IgD-negative memory B cell (primary cell): ENCODE results near the gene CLIC4. TPM values are rescaled to one million over a fixed set of nuclear protein-coding genes. Genes with fewer than 3 reads are reported as not detected.
"Not testable (repeated sequence)": the region's sequence is repeated elsewhere in the genome, so short reads cannot be mapped to it uniquely, and the experiment has no call there.

ENCODE experiments used
- H3K27ac Mint-ChIP-seq, 3 donors: one replicate each; pipeline ENCODE4 v1.8.0; 2020 to 2022; ENCODE audit warnings: mild to moderate bottlenecking in 3 of 3, mixed read lengths in 3 of 3, moderate library complexity in 1 of 3
- H3K27me3 Mint-ChIP-seq: one replicate; pipeline ENCODE4 v1.8.0; 2021; ENCODE audit warnings: mixed read lengths
- H3K36me3 Mint-ChIP-seq: one replicate; pipeline ENCODE4 v1.8.0; 2020; ENCODE audit warnings: mild to moderate bottlenecking, mixed read lengths
- H3K4me1 Mint-ChIP-seq, 3 donors: one replicate each; pipeline ENCODE4 v1.8.0; 2020 to 2022; ENCODE audit warnings: mixed read lengths in 3 of 3, mild to moderate bottlenecking in 1 of 3
- H3K4me3 Mint-ChIP-seq, 4 donors: one replicate each; pipeline ENCODE4 v1.8.0; 2020 to 2022; ENCODE audit warnings: mild to moderate bottlenecking in 4 of 4, mixed read lengths in 4 of 4, moderate library complexity in 3 of 4
- H3K9me3 Mint-ChIP-seq, 3 donors: one replicate each; pipeline ENCODE4 v1.8.0; 2020 to 2021; ENCODE audit warnings: mixed read lengths in 3 of 3, mild to moderate bottlenecking in 1 of 3
- polyA plus RNA-seq: library from polyadenylated mRNA; unstranded; fragments of 300-500 nt; fragmentation: Illumina TruSeq; gene quantifications from one replicate; pipeline ENCODE4 v1.2.3, GENCODE V29; 2021

The CLIC4 gene
- polyA plus RNA-seq, 1 donor from 2014 or later = 49.6 TPM

DNA sequence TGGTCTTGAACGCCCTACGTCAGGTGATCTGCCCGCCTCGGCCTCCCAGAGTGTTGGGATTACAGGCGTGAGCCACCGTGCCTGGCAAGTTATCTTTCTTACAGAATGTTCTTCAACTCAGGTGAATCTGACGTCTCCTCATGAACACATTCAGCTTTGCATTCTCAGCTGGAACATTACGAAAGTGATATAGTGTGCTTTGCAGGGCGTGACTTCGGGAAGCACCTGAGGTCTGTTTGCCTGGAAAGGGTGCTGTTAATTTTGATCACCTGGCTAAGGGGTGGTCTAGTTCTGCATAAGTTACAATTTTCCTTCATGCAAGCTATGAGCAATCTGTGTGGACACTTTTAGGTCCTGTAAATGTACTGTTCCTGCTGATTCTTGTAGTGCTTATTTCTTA lies 16.3 kb upstream of the CLIC4 start:
- Mint-ChIP-seq H3K36me3 (no peaks in the 10 kb centered on the region), H3K4me3 (peak overlapping the region in 1 of 4 donors; percentile 27), H3K4me1 (peaks cover 19 to 27% (median 24%) of the 10 kb centered on the region in 3 donors), H3K27me3 (no peaks in the 10 kb centered on the region), H3K27ac (peak overlapping the region in 1 of 3 donors; percentile 9), H3K9me3 (no peaks in the 10 kb centered on the region)

DNA sequence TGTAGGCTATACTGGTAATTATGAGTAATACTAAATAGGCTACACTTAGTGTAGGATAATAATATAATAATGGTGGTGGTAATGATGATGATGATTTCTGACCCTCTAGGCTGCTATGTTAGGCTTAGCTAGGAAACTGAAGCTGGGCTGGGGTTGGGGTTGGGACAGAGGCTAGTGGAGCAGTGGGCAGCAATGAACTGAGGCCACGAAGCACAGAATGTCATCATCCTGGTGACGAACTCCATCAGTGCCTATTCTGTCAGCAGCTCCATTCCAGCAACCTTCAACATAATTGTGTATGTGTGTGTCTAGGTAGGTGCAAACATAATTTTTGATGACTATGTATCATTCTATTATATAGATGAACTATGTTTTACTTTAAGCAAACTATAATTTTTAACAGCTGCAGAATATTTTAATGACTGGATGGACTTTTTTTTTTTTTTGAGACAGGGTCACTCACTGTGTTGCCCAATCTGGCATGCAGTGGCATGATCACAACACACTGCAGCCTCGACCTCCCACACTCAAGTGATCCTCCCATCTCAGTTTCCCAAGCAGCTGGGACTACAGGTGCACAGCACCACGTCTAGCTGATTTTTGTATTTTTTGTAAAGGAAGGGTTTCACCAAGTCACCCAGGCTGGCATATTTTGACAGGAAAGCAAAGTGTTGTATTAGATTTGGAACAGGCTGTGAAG lies 12.9 kb upstream of the CLIC4 start:
- Mint-ChIP-seq H3K4me1 (peaks cover 27 to 34% (median 30%) of the 10 kb centered on the region in 3 donors), H3K36me3 (peaks cover 2% of the 10 kb centered on the region), H3K4me3 (peak overlapping the region in 1 of 4 donors; percentile 84), H3K27me3 (no peaks in the 10 kb centered on the region), H3K9me3 (no peaks in the 10 kb centered on the region), H3K27ac (peak overlapping the region in 2 of 3 donors; percentile 16 to 94)

GRCh38 chr1:24733342-24733741 lies 11.9 kb upstream of the CLIC4 start:
- H3K9me3 Mint-ChIP-seq, H3K36me3 Mint-ChIP-seq, H3K27me3 Mint-ChIP-seq: not testable (repeated sequence)
- H3K4me3 Mint-ChIP-seq = peak overlapping the region; percentile 10 to 95 (median 78)
- H3K4me1 Mint-ChIP-seq = peaks cover 23 to 29% (median 26%) of the 10 kb centered on the region in 3 donors
- peak overlapping the region; percentile 16 to 94 (median 43) for H3K27ac Mint-ChIP-seq

GRCh38 chr1:24735156-24735508 lies 10.1 kb upstream of the CLIC4 start:
- no peaks in the 10 kb centered on the region for H3K27me3 Mint-ChIP-seq
- H3K27ac Mint-ChIP-seq = peak overlapping the region in 2 of 3 donors; percentile 27 to 31
- peaks cover 21 to 29% (median 22%) of the 10 kb centered on the region in 3 donors for H3K4me1 Mint-ChIP-seq
- no peaks in the 10 kb centered on the region for H3K9me3 Mint-ChIP-seq
- peaks cover 2% of the 10 kb centered on the region for H3K36me3 Mint-ChIP-seq
- H3K4me3 Mint-ChIP-seq = peak overlapping the region in 1 of 4 donors; percentile 9

GRCh38 chr1:24735509-24736375 lies 9.5 kb upstream of the CLIC4 start:
- H3K4me1 Mint-ChIP-seq = peaks cover 21 to 29% (median 22%) of the 10 kb centered on the region in 3 donors
- no peaks in the 10 kb centered on the region for H3K9me3 Mint-ChIP-seq
- peaks cover 2% of the 10 kb centered on the region for H3K36me3 Mint-ChIP-seq
- peak overlapping the region in 2 of 4 donors; percentile 81 to 86 for H3K4me3 Mint-ChIP-seq
- no peaks in the 10 kb centered on the region for H3K27me3 Mint-ChIP-seq
- H3K27ac Mint-ChIP-seq = peak overlapping the region in 2 of 3 donors; percentile 27 to 31

DNA sequence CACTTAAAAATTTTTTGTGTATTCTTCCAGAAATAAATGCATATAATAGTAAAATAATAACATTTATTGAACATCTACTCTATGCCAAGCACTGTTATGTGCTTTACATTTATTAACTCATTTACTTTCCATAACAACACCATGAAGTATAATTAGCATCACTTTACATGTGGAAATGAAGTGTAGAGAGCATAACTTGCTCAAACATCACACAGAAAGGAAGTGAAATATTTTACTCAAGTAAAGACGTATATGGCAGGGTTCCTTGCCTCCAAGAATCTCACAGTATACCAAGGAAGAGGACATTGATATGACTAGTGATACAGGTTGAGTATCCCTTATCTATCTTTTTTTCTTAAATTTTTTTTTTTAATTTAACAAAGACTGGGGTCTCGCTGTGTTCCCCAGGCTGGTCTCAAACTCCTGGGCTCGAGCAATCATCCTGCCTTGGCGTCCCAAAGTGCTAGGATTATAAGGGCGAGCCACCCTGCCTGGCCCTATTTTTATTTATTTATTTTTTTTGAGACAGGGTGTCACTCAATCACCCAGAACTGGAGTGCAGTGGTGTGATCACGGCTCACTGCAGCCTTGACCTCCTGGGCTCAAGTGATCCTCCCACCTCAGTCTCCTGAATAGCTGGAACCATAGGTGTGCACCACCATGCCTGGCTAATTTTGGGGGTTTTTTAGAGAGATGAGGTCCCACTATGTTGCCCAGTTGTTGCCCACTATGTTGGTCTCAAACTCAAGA lies 7.7 kb upstream of the CLIC4 start:
- H3K27ac Mint-ChIP-seq = peak overlapping the region in 1 of 3 donors; percentile 8
- peaks cover 32 to 34% (median 32%) of the 10 kb centered on the region in 3 donors for H3K4me1 Mint-ChIP-seq
- H3K36me3 Mint-ChIP-seq = peaks cover 2% of the 10 kb centered on the region
- peak overlapping the region in 1 of 4 donors; percentile 69 for H3K4me3 Mint-ChIP-seq
- H3K9me3 Mint-ChIP-seq = no peaks in the 10 kb centered on the region
- no peaks in the 10 kb centered on the region for H3K27me3 Mint-ChIP-seq

GRCh38 chr1:24739241-24739640 lies 6.0 kb upstream of the CLIC4 start:
- Mint-ChIP-seq H3K36me3 (peaks cover 2% of the 10 kb centered on the region), H3K27me3 (no peaks in the 10 kb centered on the region), H3K4me3 (no peak overlapping the region), H3K9me3 (no peaks in the 10 kb centered on the region), H3K27ac (no peak overlapping the region), H3K4me1 (peaks cover 36 to 40% (median 37%) of the 10 kb centered on the region in 3 donors)

GRCh38 chr1:24742090-24742938 lies 2.9 kb upstream of the CLIC4 start:
- Mint-ChIP-seq H3K4me1 (peaks cover 30 to 40% (median 32%) of the 10 kb centered on the region in 3 donors), H3K9me3 (no peaks in the 10 kb centered on the region), H3K4me3 (peak overlapping the region in 3 of 4 donors; percentile 46 to 79 (median 70)), H3K27me3 (no peaks in the 10 kb centered on the region), H3K36me3 (peaks cover 1% of the 10 kb centered on the region), H3K27ac (peak overlapping the region; percentile 78 to 93 (median 85))

GRCh38 chr1:24743404-24744211 lies 1.6 kb upstream of the CLIC4 start:
- Mint-ChIP-seq H3K9me3 (no peaks in the 10 kb centered on the region), H3K36me3 (peaks cover 1% of the 10 kb centered on the region), H3K27ac (peak overlapping the region; percentile 65 to 86 (median 78)), H3K4me1 (peaks cover 29 to 43% (median 40%) of the 10 kb centered on the region in 3 donors), H3K27me3 (no peaks in the 10 kb centered on the region), H3K4me3 (peak overlapping the region; percentile 56 to 92 (median 86))

DNA sequence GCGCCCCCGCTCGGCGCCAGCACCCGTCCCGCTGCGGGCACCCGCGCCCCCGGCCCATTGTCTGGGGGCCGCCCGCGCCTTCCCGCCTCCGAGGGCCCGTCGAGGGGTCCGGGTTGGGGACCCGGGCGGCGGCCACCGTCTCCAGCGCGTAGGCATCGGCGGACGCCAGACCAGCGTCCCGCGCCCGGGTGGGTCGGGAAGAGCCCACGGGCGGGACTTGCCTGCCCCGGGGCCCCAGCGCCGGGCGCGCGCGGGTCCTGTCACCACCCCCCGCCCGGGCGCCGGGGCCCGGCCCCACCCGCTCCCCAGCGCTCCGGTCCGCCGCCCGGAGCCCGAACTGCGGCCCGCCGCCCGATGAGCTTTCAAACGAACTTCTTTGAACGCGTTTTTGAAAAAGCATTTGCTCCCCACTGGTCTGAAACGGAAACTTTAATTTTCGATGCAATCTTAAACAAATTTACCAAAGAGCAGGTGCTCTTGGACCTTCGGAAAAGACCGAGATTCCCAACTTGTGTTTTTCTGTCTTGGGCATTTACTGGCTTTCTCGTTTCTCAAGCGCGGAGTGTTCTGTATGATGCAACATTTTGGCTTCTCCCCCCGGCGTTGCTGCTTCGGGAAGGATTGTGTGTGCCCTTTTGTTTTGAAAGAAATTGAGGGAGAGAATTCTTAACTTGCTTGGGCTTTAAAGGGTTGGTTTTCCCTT lies 615 bp downstream of the CLIC4 start:
- Mint-ChIP-seq H3K27ac (peak overlapping the region; percentile 97 to 99 (median 98)), H3K4me1 (peaks cover 44 to 56% (median 52%) of the 10 kb centered on the region in 3 donors), H3K36me3 (peaks cover 1% of the 10 kb centered on the region), H3K9me3 (no peaks in the 10 kb centered on the region), H3K27me3 (no peaks in the 10 kb centered on the region), H3K4me3 (peak overlapping the region; percentile 91 to 98 (median 94))

DNA sequence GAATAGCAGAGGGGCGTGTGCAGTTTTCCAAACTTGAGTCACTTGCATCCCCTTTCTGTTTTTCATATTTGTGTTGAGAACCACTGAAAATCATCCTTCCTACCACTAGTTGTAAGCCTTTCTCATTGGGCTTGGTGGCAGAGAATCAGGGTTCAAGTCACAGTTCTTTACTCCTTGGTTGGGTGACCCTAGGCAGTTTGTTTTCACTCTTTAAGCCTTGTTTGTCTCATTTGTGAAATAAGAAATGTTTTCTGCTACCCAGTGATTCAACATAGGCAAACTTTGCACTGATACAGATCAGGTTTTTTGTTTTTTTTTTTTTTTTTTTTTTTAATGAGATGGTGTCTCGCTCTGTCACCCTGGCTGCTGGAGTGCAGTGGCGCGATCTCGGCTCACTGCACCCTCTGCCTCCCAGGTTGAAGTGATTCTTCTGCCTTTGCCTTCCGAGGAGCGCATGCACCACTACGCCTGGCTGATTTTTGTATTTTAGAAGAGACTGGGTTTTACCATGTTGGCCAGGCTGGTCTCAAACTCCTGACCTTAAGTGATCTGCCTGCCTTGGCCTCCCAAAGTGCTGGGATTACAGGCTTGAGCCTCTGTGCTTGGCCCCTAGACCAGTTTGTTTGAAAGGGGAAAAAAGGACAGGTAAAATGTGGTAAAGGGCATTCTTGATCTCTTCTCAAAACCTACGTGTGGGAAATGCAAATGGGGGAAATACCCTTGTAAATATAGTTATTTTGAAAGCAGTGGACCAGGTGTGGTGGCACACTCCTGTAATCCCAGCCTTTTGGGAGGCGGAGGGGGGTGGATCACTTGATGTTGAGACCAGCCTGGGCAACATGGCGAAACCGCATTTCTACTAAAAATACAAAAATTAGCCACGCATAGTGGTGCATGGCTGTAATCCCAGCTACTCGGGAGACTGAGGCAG lies 3.2 kb downstream of the CLIC4 start:
- H3K27me3 Mint-ChIP-seq = no peaks in the 10 kb centered on the region
- peaks cover 1% of the 10 kb centered on the region for H3K36me3 Mint-ChIP-seq
- no peaks in the 10 kb centered on the region for H3K9me3 Mint-ChIP-seq
- peak overlapping the region; percentile 97 to 99 (median 98) for H3K27ac Mint-ChIP-seq
- H3K4me3 Mint-ChIP-seq = peak overlapping the region; percentile 91 to 98 (median 94)
- peaks cover 39 to 56% (median 44%) of the 10 kb centered on the region in 3 donors for H3K4me1 Mint-ChIP-seq

DNA sequence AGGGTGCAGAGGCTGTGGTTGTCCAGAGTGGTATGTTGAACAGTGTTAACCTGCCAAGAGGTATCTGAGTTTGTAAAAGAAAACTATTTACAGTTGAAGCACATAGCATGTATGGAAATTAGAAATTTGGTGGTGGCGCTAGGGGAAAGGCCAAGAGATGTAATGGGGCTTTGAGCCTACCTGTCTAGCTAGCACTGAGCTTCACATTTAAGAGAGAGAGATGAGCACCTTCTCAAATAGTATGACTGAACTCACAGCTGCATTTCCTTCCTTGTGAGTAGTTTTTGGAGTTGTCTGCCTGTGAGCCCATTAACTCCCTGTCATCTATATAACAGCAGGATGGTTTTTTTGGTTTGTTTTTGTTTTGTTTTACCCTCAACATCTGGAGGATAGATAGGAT lies 4.0 kb downstream of the CLIC4 start:
- Mint-ChIP-seq H3K4me3 (peak overlapping the region; percentile 85 to 98 (median 92)), H3K27me3 (no peaks in the 10 kb centered on the region), H3K27ac (peak overlapping the region; percentile 97 to 99 (median 98)), H3K9me3 (no peaks in the 10 kb centered on the region), H3K4me1 (peaks cover 38 to 57% (median 40%) of the 10 kb centered on the region in 3 donors), H3K36me3 (peaks cover 2% of the 10 kb centered on the region)
